Gastroesophageal sphincter (tissue), 4 donors: ENCODE data around the gene ARMC7. TPM values are rescaled to one million over a fixed set of nuclear protein-coding genes. Genes with fewer than 3 reads are reported as not detected.
"Not testable (repeated sequence)": the region's sequence is repeated elsewhere in the genome, so short reads cannot be mapped to it uniquely, and the experiment has no call there.

Experiments
- ATAC-seq: fragments of 150-250 bp; one replicate; pipeline ENCODE4 v1.9.1; 2016; ENCODE audit warnings: mild to moderate bottlenecking, moderate library complexity
- H3K27ac ChIP-seq, 4 donors: fragments of 200-600 bp; sonication (generic) in 3 of 4; 1 replicate in 3 of 4; 2 replicates in 1 of 4; pipeline ENCODE4 v1.5.1; 2016 to 2019
- H3K27me3 ChIP-seq: fragments of 200-600 bp; sonication (generic); one replicate; pipeline ENCODE4 v1.5.1; 2019
- H3K36me3 ChIP-seq, 2 donors: fragments of 200-600 bp; sonication (generic); one replicate each; pipeline ENCODE4 v1.5.1; 2019; ENCODE audit warnings: control low read depth in 1 of 2
- H3K4me1 ChIP-seq, 3 donors: fragments of 200-600 bp; sonication (generic); 1 replicate in 2 of 3; 2 replicates in 1 of 3; pipeline ENCODE4 v1.5.1; 2016 to 2019; ENCODE audit warnings: control low read depth in 2 of 3
- H3K4me3 ChIP-seq, 2 donors: fragments of 200-600 bp; sonication (generic); one replicate each; pipeline ENCODE4 v1.5.1; 2019; ENCODE audit warnings: mild to moderate bottlenecking in 1 of 2, moderate library complexity in 1 of 2
- H3K9me3 ChIP-seq, 3 donors: fragments of 200-600 bp; sonication (generic); one replicate each; pipeline ENCODE4 v1.5.1; 2017 to 2019; ENCODE audit warnings: control low read depth in 2 of 3
- CTCF ChIP-seq, 4 experiments: fragments of 200-600 bp in 2 of 4; fragments of 450-650 bp in 2 of 4; sonication (generic) in 1 of 4; IDR thresholded peaks; one replicate each; pipeline ENCODE4 v1.5.1; 2017 to 2019; ENCODE audit warnings: antibody characterized with exemption in 4 of 4, mild to moderate bottlenecking in 2 of 4, moderate library complexity in 2 of 4
- EP300 ChIP-seq: sonication (generic); formaldehyde crosslinking; IDR thresholded peaks from one replicate; pipeline ENCODE4 v1.6.1; 2017; ENCODE audit warnings: antibody characterized with exemption, mild to moderate bottlenecking
- POLR2A ChIP-seq, 2 donors: fragments of 450-650 bp; IDR thresholded peaks; one replicate each; pipeline ENCODE4 v1.6.1; 2017; ENCODE audit warnings: antibody characterized with exemption in 2 of 2, mild to moderate bottlenecking in 2 of 2, moderate library complexity in 1 of 2
- POLR2AphosphoS5 ChIP-seq: sonication (generic); formaldehyde crosslinking; IDR thresholded peaks from one replicate; pipeline ENCODE4 v1.6.1; 2017; ENCODE audit warnings: antibody characterized with exemption
- WGBS, 2 donors: methylation state at CpG; one replicate each; pipeline ENCODE4 v1.1.5; 2018; ENCODE audit warnings: low coverage in 1 of 2; 5-methylcytosine and 5-hydroxymethylcytosine counted together
- total RNA-seq, 4 donors: library from RNA; depleted of rRNA; stranded (reverse); fragments of >200 nt; gene quantifications; one replicate each; pipeline ENCODE4 v1.1.0, GENCODE V29; 2016

ARMC7 gene
- total RNA-seq, 4 donors from 2014 or later, result 2.4 to 6.1 (median 3.9) TPM

- no peaks in the 10 kb centered on the region for H3K27me3 ChIP-seq
- no peak overlapping the region for H3K27ac ChIP-seq
- no peak overlapping the region for H3K4me3 ChIP-seq
- H3K36me3 ChIP-seq, result peaks cover 0 to 26% of the 10 kb centered on the region in 2 donors
- H3K4me1 ChIP-seq, result peaks cover 0 to 12% (median 5%) of the 10 kb centered on the region in 3 donors
- no peaks in the 10 kb centered on the region for H3K9me3 ChIP-seq
- no peak for TF ChIP-seq POLR2AphosphoS5
- no peak for TF ChIP-seq CTCF (IDR thresholded peaks at IDR 0.05)
- TF ChIP-seq POLR2A (IDR thresholded peaks at IDR 0.05), result no peak
- no peak for TF ChIP-seq EP300
- ATAC-seq, result no peak
- WGBS, 2 donors, result 48 to 58% methylated on average over 2 to 3 of the region's 3 CpGs
Measured at GRCh38 chr17:75125984-75126383, 16.2 kb downstream of the ARMC7 start.

DNA sequence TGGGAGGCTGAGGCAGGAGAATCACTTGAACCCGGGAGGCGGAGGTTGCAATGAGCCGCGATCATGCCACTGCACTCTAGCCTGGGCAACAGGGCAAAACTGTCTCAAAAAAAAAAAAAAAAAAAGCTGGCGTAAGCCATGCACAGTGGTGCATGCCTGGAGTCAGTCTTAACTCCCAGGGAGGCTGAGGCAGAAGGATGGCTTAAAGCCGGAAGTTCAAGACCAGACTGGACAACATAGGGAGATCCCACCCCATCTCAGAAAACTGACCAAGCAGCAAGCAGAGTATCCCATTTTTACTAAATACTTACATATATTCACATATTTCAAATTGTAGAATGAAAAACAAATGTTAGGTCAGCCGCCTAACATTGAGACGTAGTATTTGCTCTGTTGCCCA, 17.2 kb downstream of the ARMC7 start:
- peaks cover 0 to 16% (median 5%) of the 10 kb centered on the region in 3 donors for H3K4me1 ChIP-seq

GRCh38 chr17:75127936-75128335, 18.2 kb downstream of the ARMC7 start:
- H3K9me3 ChIP-seq, ATAC-seq, H3K27ac ChIP-seq, H3K4me3 ChIP-seq, H3K27me3 ChIP-seq: not testable (repeated sequence)
- Histone ChIP-seq H3K4me1 (peaks cover 0 to 23% (median 5%) of the 10 kb centered on the region in 3 donors), H3K36me3 (peaks cover 0 to 20% of the 10 kb centered on the region in 2 donors)
- WGBS, 2 donors, result 86 to 94% methylated on average over 5 of the region's 5 CpGs

More for the DNA sequence above, 17.2 kb downstream of the ARMC7 start:
- H3K9me3 ChIP-seq, result no peaks in the 10 kb centered on the region
- no peak overlapping the region for H3K4me3 ChIP-seq
- ATAC-seq, result no peak
- peaks cover 0 to 20% of the 10 kb centered on the region in 2 donors for H3K36me3 ChIP-seq
- no peaks in the 10 kb centered on the region for H3K27me3 ChIP-seq
- WGBS, 2 donors, result 96 to 98% methylated on average over 4 of the region's 8 CpGs
- TF ChIP-seq CTCF (IDR thresholded peaks at IDR 0.05) (no peak), EP300 (no peak), POLR2A (IDR thresholded peaks at IDR 0.05) (no peak), POLR2AphosphoS5 (no peak)
- H3K27ac ChIP-seq, result no peak overlapping the region

DNA sequence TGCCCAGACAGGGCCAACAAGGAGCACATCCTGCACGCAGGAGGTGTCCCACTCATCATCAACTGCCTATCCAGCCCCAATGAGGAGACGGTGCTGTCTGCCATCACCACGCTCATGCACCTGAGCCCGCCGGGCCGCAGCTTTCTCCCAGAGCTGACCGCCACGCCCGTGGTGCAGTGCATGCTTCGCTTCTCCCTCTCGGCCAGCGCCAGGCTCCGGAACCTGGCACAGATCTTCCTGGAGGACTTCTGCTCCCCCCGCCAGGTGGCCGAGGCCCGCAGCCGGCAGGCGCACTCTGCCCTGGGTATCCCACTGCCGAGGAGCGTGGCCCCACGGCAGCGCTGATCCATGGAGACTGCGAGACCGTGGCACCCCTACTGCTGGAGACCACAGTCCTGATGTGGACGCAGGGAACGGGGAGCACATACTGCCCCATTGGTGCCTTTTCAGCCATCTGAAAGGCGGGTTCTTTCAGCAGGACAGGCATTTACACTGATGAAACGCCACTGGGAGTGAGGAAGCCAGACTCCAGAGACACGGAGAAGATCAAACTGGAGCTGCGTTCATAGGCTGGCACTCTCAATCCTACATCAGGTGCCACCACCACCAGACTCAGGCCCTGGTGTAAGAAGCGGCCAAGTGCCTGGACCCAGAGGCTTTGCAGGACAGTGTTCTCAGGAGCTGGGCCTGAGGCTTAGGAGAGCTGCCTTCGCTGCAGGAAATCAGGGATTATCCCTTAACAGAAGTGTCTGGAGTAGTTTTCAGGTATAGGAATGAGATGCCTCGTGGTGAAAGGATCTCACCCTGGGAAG, 19.1 kb downstream of the ARMC7 start:
- no peak for ATAC-seq
- TF ChIP-seq POLR2A (IDR thresholded peaks at IDR 0.05), result no peak
- no peak for TF ChIP-seq CTCF (IDR thresholded peaks at IDR 0.05)
- no peak for TF ChIP-seq EP300
- TF ChIP-seq POLR2AphosphoS5, result no peak
- Histone ChIP-seq H3K36me3 (peaks cover 0 to 20% of the 10 kb centered on the region in 2 donors), H3K4me3 (no peak overlapping the region), H3K9me3 (no peaks in the 10 kb centered on the region), H3K27ac (no peak overlapping the region), H3K4me1 (peaks cover 0 to 23% (median 5%) of the 10 kb centered on the region in 3 donors), H3K27me3 (no peaks in the 10 kb centered on the region)
- WGBS, 2 donors, result 73 to 87% methylated on average over 9 of the region's 33 CpGs

- 90% methylated on average over 4 of the region's 9 CpGs; no CpG with 5 or more reads in 1 of the 2 donors for WGBS, 2 donors
- TF ChIP-seq POLR2A (IDR thresholded peaks at IDR 0.05), result no peak
- TF ChIP-seq CTCF (IDR thresholded peaks at IDR 0.05), result no peak
- no peak for TF ChIP-seq POLR2AphosphoS5
- no peak for TF ChIP-seq EP300
Measured at GRCh38 chr17:75129576-75129975, 19.8 kb downstream of the ARMC7 start.

More at GRCh38 chr17:75129576-75129975, 19.8 kb downstream of the ARMC7 start:
- H3K4me1 ChIP-seq, result peaks cover 0 to 23% (median 5%) of the 10 kb centered on the region in 3 donors
- H3K27ac ChIP-seq, result peak overlapping the region in 1 of 4 donors; percentile 90
- no peaks in the 10 kb centered on the region for H3K27me3 ChIP-seq
- no peak for ATAC-seq
- H3K36me3 ChIP-seq, result peaks cover 0 to 20% of the 10 kb centered on the region in 2 donors
- H3K4me3 ChIP-seq, result no peak overlapping the region
- H3K9me3 ChIP-seq, result no peaks in the 10 kb centered on the region
